Lower leg skin (tissue), 3 donors: ENCODE measurements around the gene RAPH1.

Source experiments
- POLR2A ChIP-seq, 2 donors: fragments of 450-650 bp; IDR thresholded peaks; one replicate each; pipeline ENCODE4 v1.6.1; 2016 to 2017; ENCODE audit warnings: antibody characterized with exemption in 2 of 2, mild to moderate bottlenecking in 1 of 2, moderate library complexity in 1 of 2
- TF ChIP-seq, protein P1 (sequence below), 3 donors: fragments of 450-650 bp; IDR thresholded peaks; one replicate each; pipeline ENCODE4 v1.5.1; 2016; ENCODE audit warnings: antibody characterized with exemption in 3 of 3, mild to moderate bottlenecking in 3 of 3, moderate library complexity in 2 of 3

DNA sequence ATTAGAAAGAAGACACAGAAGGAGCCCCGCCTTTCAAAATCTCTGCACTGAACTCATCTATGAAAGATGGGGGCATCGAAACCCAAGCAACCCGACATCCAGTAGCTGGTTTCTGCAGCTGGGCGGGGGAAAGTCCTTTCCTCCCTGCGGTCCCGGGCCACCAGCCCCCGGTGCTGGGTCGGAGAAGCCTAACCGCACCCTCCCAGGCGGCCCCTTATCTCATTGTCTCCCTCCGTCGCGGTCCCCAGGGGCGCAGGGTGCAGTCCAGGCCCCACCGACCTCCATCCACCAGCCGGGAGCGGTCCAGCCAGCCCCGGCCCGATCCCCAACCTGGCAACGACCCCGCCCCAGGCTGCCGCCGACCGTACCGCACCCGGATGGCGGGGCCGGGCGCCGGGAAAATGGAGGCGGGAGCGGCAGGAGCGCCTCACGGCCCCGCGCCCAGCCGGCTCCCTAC lies 452 bp downstream of the RAPH1 start:
- no peak for TF ChIP-seq POLR2A (IDR thresholded peaks at IDR 0.05)
- TF ChIP-seq, protein P1, sequence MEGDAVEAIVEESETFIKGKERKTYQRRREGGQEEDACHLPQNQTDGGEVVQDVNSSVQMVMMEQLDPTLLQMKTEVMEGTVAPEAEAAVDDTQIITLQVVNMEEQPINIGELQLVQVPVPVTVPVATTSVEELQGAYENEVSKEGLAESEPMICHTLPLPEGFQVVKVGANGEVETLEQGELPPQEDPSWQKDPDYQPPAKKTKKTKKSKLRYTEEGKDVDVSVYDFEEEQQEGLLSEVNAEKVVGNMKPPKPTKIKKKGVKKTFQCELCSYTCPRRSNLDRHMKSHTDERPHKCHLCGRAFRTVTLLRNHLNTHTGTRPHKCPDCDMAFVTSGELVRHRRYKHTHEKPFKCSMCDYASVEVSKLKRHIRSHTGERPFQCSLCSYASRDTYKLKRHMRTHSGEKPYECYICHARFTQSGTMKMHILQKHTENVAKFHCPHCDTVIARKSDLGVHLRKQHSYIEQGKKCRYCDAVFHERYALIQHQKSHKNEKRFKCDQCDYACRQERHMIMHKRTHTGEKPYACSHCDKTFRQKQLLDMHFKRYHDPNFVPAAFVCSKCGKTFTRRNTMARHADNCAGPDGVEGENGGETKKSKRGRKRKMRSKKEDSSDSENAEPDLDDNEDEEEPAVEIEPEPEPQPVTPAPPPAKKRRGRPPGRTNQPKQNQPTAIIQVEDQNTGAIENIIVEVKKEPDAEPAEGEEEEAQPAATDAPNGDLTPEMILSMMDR (IDR thresholded peaks at IDR 0.05), result no peak
